ENCODE results near the gene FBLL1. TPM values are rescaled to one million over a fixed set of nuclear protein-coding genes. Genes with fewer than 3 reads are reported as not detected.
A peak's percentile ranks its signal among the peaks of the same experiment; 100 is the strongest.

Gene FBLL1
- total and polyA plus RNA-seq, 9 donors, result 0.15 to 4.9 (median 1.0) TPM

DNA sequence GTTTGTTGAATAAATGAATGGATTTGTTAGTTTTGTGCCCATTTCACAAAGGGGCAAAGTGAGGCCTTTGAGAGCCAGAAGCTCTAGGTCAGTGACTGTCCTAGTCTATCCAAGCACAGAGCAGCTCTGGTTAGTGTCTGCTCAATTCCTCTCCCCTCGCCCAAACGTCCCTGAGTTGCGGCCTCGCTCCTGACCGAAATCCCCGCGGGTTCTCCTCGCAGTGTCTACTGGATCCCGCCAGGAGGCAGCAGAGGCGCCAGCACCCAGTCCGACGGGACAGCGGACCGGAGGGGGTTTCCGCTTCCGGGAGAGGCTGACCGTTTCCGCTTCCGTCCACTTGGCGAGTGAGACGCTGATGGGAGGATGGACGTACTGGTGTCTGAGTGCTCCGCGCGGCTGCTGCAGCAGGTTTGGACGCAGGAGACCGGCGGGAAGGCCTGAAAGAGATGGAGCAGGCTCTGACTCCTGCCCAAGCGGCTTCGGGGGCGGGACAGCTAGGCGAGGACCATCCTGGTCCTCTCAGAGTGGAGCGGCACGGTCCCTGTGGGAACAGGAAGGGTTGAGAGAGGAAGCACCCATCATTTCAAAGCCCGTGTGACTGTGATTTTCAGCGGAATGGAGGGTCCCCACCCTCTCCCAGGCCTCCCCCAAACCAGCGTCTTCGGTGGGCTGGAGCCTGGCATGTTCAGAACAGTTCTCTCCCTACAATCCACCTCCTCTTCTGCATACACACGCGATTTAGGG is 42.8 kb upstream of the FBLL1 start, which contains the start of gene RARS1:
Gene RARS1 (plus strand): TSS at position 336 of the 744 bp plus-strand sequence. CDS start 28 bp downstream, at position 364.
- H3K27ac ChIP-seq, result no peak within 1 kb of the TSS
- peak within 1 kb of the TSS; percentile 97 for H3K4me3 ChIP-seq
- peak; percentile 91 to 95 (median 93) for DNase-seq
- H3K9me3 ChIP-seq, result no peaks in the 10 kb centered on the region
- no peaks in the 10 kb centered on the region for H3K36me3 ChIP-seq
- H3K4me1 ChIP-seq (ENCODE audit: insufficient read depth), result no peaks in the 10 kb centered on the region
- H3K27me3 ChIP-seq, result no peaks in the 10 kb centered on the region
- intact Hi-C loops (cut with DNase I), result loop anchor here in 1 of 4 donors (10.0 kb wide), 1 partner anchor 212 kb away; no protein-coding TSS in a partner anchor
- WGBS, 3 donors, result 0 to 1% (median 0%) methylated on average over 37 to 40 of the region's 40 CpGs
- TF ChIP-seq EP300 (IDR thresholded peaks at IDR 0.05) (no peak), POLR2A (IDR thresholded peaks at IDR 0.05) (peak; percentile 85), CTCF (IDR thresholded peaks at IDR 0.05) (peak; percentile 90 to 99 (median 94))

DNA sequence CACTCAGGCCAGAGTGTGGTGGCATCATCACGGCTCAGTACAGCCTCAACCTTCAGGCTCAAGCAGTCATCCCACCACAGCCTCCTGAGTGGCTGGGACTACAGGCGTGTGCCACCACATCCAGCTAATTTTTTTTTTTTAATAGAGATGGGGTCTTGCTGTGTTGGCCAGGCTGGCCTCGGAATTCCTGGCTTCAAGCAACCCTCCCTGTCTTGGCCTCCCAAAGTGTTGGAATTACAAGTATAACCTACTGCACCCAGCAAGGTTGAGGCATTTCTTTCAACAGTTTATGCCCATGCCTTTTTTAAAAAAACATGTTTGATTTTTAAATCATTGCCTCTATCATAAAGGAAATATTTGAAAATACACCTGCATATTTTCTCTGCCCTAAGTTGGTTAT is 40.0 kb upstream of the FBLL1 start:
- H3K4me3 ChIP-seq, result no peak overlapping the region
- 88 to 94% (median 94%) methylated on average over 3 of the region's 3 CpGs for WGBS, 3 donors
- H3K27me3 ChIP-seq, result no peaks in the 10 kb centered on the region
- H3K4me1 ChIP-seq (ENCODE audit: insufficient read depth), result no peaks in the 10 kb centered on the region
- TF ChIP-seq EP300 (IDR thresholded peaks at IDR 0.05), result no peak
- TF ChIP-seq POLR2A (IDR thresholded peaks at IDR 0.05), result no peak
- no peak for TF ChIP-seq CTCF (IDR thresholded peaks at IDR 0.05)
- H3K27ac ChIP-seq, result no peak overlapping the region
- no peaks in the 10 kb centered on the region for H3K36me3 ChIP-seq
- no peak for DNase-seq
- H3K9me3 ChIP-seq, result no peaks in the 10 kb centered on the region
- intact Hi-C loops (cut with DNase I), result loop anchor here in 1 of 4 donors (10.0 kb wide), 1 partner anchor 214 kb away; no protein-coding TSS in a partner anchor

DNA sequence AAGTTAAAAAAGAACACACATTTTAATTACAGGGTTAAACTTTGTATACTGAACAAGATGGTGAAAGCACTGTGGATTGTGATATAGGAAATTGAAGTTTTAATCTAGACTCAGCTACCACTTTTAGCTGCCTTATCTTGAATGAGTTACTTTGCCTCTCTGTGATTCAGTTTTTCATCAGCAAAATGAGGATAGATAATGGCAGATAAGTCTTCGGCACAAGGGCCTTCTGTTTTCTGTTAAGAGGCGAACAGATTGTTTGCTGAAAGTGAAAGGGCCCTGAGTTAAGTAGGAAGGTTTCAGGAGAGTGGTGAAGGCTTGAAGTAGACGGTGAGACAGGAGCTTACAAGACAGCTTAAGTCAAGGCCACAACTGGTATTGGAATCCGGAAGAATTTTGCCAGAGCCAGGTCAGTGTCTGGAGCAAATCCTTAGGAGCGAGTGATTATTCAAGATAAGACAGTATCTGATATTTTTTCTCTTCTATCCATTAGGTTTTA is 35.0 kb upstream of the FBLL1 start:
- WGBS, 3 donors, result 82 to 89% (median 88%) methylated on average over 5 of the region's 5 CpGs
- H3K4me1 ChIP-seq (ENCODE audit: insufficient read depth), result no peaks in the 10 kb centered on the region
- no peaks in the 10 kb centered on the region for H3K36me3 ChIP-seq
- no peaks in the 10 kb centered on the region for H3K27me3 ChIP-seq
- H3K4me3 ChIP-seq, result no peak overlapping the region
- no peak for DNase-seq
- intact Hi-C loops (cut with DNase I), result no loop called here
- no peaks in the 10 kb centered on the region for H3K9me3 ChIP-seq
- no peak overlapping the region for H3K27ac ChIP-seq
- TF ChIP-seq POLR2A (IDR thresholded peaks at IDR 0.05) (no peak), EP300 (IDR thresholded peaks at IDR 0.05) (no peak), CTCF (IDR thresholded peaks at IDR 0.05) (no peak)

DNA sequence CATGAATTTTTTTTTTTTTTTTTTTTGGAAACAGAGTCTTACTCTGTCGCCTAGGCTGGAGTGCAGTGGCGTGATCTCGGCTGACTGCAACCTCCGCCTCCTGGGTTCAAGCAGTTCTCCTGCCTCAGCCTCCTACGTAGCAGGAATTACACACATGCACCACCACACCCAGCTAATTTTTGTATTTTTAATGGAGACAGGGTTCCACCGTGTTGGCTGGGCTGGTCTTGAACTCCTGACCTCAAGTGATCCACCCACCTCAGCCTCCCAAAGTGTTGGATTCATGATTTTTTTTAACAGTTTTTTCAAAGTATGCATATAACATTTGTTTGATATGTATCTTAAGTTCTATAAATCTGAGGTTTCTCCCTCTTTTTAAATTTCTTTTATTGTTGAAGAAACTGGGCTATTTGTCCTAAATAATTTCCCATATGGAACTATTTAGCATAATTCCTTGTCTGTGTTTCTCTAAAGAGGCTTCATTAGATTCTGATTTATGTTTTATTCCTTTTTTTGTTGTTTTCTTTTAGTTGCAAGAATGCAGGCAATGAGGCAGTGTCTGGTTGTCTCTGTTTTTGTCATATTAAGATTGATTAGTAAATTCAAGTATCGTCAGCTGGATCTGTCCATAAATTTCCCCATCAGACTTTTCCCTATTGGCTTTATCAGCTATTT is 26.4 kb upstream of the FBLL1 start:
- no peak for DNase-seq
- TF ChIP-seq EP300 (IDR thresholded peaks at IDR 0.05), result no peak
- no peak for TF ChIP-seq POLR2A (IDR thresholded peaks at IDR 0.05)
- no peak for TF ChIP-seq CTCF (IDR thresholded peaks at IDR 0.05)
- Histone ChIP-seq H3K36me3 (no peaks in the 10 kb centered on the region), H3K27me3 (no peaks in the 10 kb centered on the region), H3K4me1 (ENCODE audit: insufficient read depth) (no peaks in the 10 kb centered on the region), H3K9me3 (no peaks in the 10 kb centered on the region), H3K27ac (no peak overlapping the region), H3K4me3 (no peak overlapping the region)
- intact Hi-C loops (cut with DNase I), result no loop called here
- 80 to 85% (median 82%) methylated on average over 7 of the region's 7 CpGs for WGBS, 3 donors

Data from ovary (tissue), 9 donors.